ENCODE results near the gene RPS2.

The RPS2 gene

GRCh38 chr16:1918351-1919326 lies 46.0 kb downstream of the RPS2 start, which contains the start of gene HS3ST6:
Gene HS3ST6 (minus strand): TSS chr16:1918415. CDS start chr16:1918323, 92 bp downstream.
- DNase-seq: no peak

- no peak for DNase-seq
Observed at GRCh38 chr16:1917665-1918350, 46.8 kb downstream of the RPS2 start.

DNA sequence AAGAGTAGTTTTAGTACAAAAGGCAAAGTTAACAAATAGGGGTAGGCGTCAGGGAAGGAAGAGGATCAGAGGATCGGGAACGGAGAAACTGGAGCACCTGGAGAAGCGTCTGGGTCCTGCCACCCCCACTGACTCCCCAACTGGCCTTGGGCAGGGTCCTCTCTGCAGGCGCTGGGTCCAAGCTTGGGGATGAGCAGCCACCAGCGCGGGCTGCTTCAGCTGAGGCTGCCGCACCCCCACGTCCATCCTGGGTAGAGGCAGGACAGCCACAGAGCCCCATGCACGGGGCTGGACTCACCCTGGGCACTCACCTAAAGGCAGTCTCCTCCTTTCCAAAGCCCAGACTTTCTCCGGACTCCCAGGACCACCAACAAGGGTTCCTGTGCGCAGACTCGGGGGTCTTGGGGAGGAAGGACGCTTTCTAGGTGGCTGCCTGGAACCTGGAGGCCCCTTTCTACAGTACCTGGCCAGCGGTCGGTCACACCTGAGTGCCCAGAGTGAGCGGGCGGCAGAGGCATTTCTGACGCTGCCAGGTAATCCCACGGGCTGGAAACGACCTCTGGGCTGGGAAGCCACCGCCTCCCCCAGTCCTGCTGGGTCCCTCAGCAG lies 47.5 kb downstream of the RPS2 start:
- no peak for DNase-seq

DNA sequence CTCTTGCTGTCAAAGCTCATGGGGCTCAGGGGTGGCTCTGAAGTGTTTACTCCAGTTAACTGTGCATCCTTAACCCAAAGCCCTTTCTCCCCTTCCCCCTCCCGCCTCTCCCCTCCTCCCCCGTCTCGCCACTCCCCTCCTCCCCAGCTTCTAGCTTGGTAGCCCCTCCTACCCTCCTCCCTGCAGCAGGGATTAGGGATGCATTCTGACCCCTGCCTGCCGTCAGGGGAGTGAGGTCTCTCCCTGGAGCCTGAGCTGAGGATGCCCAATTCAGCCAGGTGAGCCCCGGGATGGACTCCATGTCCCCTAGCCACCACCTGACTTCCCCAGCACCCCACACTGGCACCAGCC lies 48.0 kb downstream of the RPS2 start:
- no peak for DNase-seq

- DNase-seq: no peak
Observed at GRCh38 chr16:1915732-1916639, 48.6 kb downstream of the RPS2 start.

DNA sequence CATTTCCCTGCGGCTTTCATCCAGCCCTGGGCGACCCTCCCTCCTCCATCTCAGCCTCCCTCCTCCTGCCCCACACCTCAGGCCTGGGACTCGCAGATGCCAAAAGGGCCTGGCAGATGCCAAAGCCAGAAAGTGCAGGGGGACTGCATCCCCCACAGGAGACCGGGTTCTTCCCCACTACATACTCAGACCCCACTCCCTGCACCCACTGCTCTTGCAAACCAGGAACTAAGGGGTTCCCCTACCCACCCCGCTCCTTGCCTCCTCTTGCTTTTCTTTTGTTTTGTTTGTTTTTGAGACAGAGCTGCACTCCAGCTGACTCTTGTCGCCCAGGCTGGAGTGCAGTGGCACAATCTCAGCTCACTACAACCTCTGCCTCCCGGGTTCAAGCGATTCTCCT lies 49.6 kb downstream of the RPS2 start:
- DNase-seq: no peak

DNA sequence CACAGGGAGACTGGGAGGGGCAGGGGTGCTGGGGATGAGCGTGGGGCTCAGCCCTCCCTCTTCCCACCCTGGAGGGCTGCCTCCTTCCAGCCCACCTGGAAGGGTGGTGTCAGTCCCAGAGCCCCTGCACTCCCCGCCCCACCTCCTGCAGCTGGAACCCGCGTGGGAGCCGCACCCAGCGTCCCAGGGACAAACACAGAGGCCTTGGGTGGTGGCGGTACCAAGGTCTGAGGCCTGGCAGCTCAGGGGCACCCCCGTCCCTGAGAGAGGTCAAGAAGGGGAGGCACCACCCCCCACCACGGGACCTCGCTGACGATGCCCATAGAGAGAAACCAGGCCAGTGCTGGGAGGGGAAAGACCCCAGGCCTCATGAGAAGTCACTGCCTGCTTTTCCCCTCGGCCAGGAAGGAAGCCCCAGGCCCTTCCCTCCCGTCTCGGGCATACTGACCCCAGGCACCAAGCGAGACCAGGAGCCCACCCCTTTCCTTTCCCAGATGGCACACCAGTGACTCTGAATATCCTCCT lies 50.5 kb downstream of the RPS2 start:
- no peak for DNase-seq

- no peak for DNase-seq
Observed at GRCh38 chr16:1913327-1914083, 51.1 kb downstream of the RPS2 start.

DNA sequence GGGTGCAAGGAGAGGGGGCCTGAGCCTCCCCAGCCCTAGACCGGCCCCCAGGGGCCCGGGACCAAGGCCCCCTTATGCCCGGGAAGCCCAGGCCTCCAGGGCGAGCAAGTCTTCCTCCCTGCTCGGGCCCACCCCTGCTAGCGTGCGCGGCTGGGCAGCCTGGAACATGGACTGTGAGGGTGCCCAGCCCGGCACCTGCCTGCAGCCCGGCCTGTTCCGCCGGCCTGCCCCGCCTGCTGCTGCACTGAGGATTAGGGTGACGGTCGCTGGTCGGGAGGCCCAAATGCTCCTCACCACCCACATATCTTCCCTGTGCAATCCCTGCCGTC lies 52.4 kb downstream of the RPS2 start:
- DNase-seq: no peak

All from NCI-H1436 (cell line).